Large intestine (tissue), 3 donors: Measurements from ENCODE around the gene INPP4A. TPM values are rescaled to one million over a fixed set of nuclear protein-coding genes. Genes with fewer than 3 reads are reported as not detected.
"Not testable (repeated sequence)": the region's sequence is repeated elsewhere in the genome, so short reads cannot be mapped to it uniquely, and the experiment has no call there.

Experiments used
- DNase-seq, 2 donors: peaks; one replicate each; pipeline versions ENCODE4 v3.0.0 to v3.0.0-alpha.2; 2013
- H3K27ac ChIP-seq: one replicate; pipeline ENCODE4 v1.5.1; 2013; ENCODE audit warnings: low read length
- H3K27me3 ChIP-seq: 2 replicates; pipeline ENCODE4 v1.6.1; 2013; ENCODE audit warnings: low read length; ENCODE audit not compliant: control insufficient read depth, insufficient read depth
- H3K36me3 ChIP-seq: 2 replicates; pipeline ENCODE4 v1.6.1; 2013; ENCODE audit warnings: low read length; ENCODE audit not compliant: control insufficient read depth, insufficient read depth
- H3K4me1 ChIP-seq: one replicate; pipeline ENCODE4 v1.6.1; 2013; ENCODE audit warnings: low read length; ENCODE audit not compliant: control insufficient read depth, insufficient read depth
- H3K4me3 ChIP-seq: one replicate; pipeline ENCODE4 v1.5.1; 2013; ENCODE audit warnings: low read length
- H3K9me3 ChIP-seq: one replicate; pipeline ENCODE4 v1.6.1; 2013; ENCODE audit warnings: mild to moderate bottlenecking, low read depth, low read length, moderate library complexity; ENCODE audit not compliant: control insufficient read depth
- WGBS: methylation state at CpG from one replicate; pipeline ENCODE4 v1.1.5; 2013; ENCODE audit warnings: low lambda C conversion rate; ENCODE audit not compliant: insufficient coverage; 5-methylcytosine and 5-hydroxymethylcytosine counted together
- polyA plus RNA-seq: library from polyadenylated mRNA; unstranded; fragments of 120-200 nt; gene quantifications from one replicate; pipeline ENCODE4 v1.2.1, GENCODE V29; 2013

The INPP4A gene
- polyA plus RNA-seq, 1 donor = 13.6 TPM

DNA sequence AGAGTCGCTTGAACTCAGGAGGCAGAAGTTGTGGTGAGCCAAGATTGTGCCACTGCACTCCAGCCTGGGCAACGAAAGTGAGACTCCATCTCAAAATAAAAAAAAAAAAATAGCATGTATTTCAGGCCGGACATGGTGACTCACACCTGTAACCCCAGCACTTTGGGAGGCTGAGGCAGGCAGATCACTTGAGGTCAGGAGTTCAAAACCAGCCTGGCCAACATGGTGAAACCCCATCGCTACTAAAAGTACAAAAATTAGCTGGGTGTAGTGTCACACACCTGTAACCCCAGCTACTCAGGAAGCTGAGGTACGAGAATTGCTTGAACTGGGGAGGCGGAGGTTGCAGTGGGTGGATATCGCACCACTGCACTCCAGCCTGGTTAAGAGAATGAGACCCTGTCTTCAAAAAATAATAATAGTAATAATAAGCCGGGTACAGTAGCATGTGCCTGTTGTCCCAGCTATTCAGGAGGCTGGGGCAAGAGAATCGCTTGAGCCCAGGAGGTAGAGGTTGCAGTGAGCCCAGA lies 28.9 kb upstream of the INPP4A start:
- H3K27me3 ChIP-seq, H3K36me3 ChIP-seq, DNase-seq, H3K4me3 ChIP-seq, H3K9me3 ChIP-seq, H3K27ac ChIP-seq, H3K4me1 ChIP-seq: not testable (repeated sequence)
- no CpG with 5 or more reads among the region's 9 CpGs for WGBS

DNA sequence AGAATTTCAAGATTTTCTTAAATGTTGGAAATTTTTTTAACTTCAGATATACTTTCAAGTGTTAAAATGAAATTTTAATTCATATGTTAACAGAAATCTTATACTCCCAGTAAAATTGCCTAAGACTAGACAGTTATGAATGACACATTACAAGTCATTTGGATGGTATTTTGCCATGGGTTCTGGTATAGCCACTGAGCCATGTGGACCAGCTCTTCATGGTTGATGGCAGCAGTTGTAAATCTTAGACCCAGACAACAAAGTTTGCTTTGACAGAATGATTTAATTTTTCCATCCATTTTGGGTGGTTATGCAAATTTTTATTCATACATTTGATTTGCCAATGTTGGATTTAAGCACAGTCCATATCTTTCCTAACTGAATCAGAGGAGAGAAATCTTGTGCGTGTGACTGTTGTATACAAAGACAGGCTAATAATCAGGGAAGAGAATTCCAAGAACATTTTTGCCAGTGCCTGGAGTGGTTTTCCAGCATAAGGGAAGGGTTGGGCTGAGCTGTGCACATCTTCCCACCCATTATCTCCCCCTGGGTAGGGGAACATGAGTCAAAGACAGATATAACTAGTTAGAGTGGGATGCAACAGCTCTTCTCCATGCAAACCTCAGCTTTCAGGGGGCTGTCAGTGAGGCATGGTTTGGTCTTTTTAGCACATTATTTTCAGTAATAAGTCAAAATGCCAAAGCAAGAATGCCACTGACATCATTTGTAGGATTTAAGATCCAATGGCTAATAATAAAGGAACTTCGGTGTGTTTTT lies 28.1 kb upstream of the INPP4A start:
- Histone ChIP-seq H3K36me3 (no peaks in the 10 kb centered on the region), H3K27me3 (no peaks in the 10 kb centered on the region), H3K27ac (no peak overlapping the region), H3K4me1 (no peaks in the 10 kb centered on the region), H3K9me3 (no peaks in the 10 kb centered on the region), H3K4me3 (no peak overlapping the region)
- DNase-seq = no peak
- WGBS = 60% methylated on average over 1 of the region's 2 CpGs

DNA sequence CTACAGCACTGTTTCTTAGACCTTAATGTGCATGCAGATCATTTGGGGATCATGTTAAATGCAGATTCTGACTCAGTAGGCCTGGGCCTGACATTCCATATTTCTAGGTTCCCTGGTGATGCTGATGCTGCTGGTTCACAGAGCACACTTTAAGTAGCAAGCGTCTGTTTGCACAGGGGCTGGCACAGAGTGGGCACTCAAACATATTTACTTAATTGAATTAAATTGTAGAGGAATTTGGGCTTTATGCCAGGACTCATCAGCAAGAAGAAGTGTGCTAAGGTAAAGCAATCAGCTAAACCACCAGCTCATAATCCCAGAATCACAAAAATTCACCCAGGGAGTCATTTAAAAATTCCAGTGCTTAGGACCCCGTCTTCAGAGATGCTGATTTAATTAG lies 25.1 kb upstream of the INPP4A start:
- no peaks in the 10 kb centered on the region for H3K27me3 ChIP-seq
- no peak overlapping the region for H3K4me3 ChIP-seq
- no CpG with 5 or more reads among the region's 2 CpGs for WGBS
- no peaks in the 10 kb centered on the region for H3K36me3 ChIP-seq
- no peak for DNase-seq
- H3K4me1 ChIP-seq = no peaks in the 10 kb centered on the region
- H3K27ac ChIP-seq = no peak overlapping the region
- H3K9me3 ChIP-seq = no peaks in the 10 kb centered on the region

DNA sequence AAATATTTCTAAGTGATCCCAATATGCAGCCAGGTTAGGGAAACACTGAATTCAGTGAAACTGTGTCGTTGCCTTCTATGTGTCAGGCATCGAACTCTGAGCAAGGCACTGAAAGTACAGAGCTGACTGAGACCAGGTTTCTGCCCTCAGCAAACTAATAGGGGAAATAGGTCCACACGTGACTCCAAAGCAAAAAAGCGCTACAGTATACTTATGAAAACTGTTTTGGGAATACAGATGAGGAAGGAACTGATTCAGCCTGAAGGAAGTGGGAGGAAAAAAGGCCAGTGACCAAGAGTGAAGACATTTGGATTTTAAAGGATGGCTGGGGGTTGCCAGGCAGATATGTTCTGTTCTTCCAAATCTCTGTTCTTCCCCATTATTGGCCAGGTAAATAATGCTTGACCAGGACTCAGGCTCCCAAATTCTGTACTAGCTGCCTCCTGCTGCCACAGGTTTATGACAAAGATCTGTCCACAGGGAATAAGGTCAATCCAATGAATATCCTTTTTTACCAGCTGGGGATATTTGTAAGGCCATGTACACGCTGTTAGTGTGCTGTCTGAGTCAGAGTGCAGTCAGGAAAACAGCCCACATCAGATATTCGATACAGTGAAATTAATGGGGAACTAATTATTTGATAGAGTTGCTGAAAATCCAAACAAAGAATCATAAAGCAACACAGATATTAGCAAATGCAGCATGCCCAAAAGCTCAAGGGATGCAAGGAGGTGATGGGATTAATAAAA lies 24.5 kb upstream of the INPP4A start:
- WGBS = 94% methylated on average over 2 of the region's 6 CpGs
- Histone ChIP-seq H3K4me1 (no peaks in the 10 kb centered on the region), H3K36me3 (no peaks in the 10 kb centered on the region)

DNA sequence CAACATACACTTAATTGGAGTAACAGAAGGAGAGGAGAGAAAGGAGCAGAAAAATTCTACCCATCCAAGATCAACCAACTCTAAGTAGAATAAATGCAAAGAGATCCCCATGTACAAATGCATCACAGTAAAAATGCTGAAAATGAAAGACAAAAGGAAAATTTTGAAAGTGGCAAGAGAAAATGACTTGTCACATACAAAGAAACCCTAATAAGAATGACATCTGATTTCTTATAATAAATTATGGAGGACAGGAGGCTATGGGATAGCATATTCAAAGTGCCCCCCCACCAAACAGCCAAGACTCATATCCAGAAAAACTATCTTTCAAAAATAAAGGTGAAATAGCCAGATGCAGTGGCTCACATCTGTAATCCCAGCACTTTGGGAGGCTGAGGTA lies 22.2 kb upstream of the INPP4A start:
- H3K4me1 ChIP-seq = no peaks in the 10 kb centered on the region
- no peak for DNase-seq
- no peak overlapping the region for H3K27ac ChIP-seq
- H3K27me3 ChIP-seq = no peaks in the 10 kb centered on the region
- no peaks in the 10 kb centered on the region for H3K36me3 ChIP-seq
- H3K9me3 ChIP-seq = no peaks in the 10 kb centered on the region
- H3K4me3 ChIP-seq = no peak overlapping the region

More for the DNA sequence above, 24.5 kb upstream of the INPP4A start:
- H3K4me3 ChIP-seq = no peak overlapping the region
- no peaks in the 10 kb centered on the region for H3K27me3 ChIP-seq
- H3K9me3 ChIP-seq = no peaks in the 10 kb centered on the region
- H3K27ac ChIP-seq = no peak overlapping the region
- no peak for DNase-seq

DNA sequence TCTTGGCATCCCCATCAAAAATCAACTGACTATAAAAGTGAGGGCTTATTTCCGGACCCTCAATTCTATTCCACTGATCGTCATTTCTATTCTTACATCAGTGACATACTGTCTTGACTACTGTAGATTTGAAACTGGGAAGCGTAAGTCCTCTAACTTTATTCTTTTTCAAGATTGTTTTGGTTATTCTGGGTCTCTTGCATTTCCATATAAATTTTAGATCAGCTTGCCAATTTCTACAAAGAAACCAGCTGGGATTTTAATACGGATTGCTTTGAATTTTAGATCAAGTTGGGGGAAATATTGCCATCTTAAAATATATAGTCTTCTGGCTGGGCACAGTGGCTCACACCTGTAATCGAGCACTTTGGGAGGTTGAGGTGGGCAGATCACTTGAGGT lies 17.9 kb upstream of the INPP4A start:
- no peak for DNase-seq
- 100% methylated on average over 3 of the region's 5 CpGs for WGBS
- H3K36me3 ChIP-seq = no peaks in the 10 kb centered on the region

DNA sequence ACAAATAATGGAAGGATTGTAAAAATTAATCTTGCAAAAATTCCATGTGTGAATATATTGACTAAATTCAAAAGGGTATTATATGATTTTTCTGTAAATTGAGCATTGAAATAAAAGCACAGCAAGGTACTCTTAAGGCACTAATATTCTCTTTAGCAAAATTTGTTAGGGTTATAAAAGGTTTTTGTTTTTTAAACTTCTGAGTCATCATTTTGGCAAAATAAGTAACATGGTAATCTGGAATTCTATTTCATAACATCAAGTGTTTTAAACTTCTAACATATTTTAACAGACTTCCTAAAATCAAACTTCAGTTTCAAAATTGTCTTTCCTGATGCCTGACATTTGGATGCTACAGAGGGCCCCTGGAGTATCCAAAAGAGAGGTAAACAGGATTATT lies 12.5 kb upstream of the INPP4A start:
- no peaks in the 10 kb centered on the region for H3K4me1 ChIP-seq
- no peak for DNase-seq
- no peak overlapping the region for H3K4me3 ChIP-seq
- H3K9me3 ChIP-seq = no peaks in the 10 kb centered on the region
- no peaks in the 10 kb centered on the region for H3K36me3 ChIP-seq
- H3K27ac ChIP-seq = no peak overlapping the region
- H3K27me3 ChIP-seq = no peaks in the 10 kb centered on the region

More for the DNA sequence above, 17.9 kb upstream of the INPP4A start:
- Histone ChIP-seq H3K9me3 (no peaks in the 10 kb centered on the region), H3K27ac (no peak overlapping the region), H3K4me1 (no peaks in the 10 kb centered on the region), H3K4me3 (no peak overlapping the region), H3K27me3 (no peaks in the 10 kb centered on the region)

DNA sequence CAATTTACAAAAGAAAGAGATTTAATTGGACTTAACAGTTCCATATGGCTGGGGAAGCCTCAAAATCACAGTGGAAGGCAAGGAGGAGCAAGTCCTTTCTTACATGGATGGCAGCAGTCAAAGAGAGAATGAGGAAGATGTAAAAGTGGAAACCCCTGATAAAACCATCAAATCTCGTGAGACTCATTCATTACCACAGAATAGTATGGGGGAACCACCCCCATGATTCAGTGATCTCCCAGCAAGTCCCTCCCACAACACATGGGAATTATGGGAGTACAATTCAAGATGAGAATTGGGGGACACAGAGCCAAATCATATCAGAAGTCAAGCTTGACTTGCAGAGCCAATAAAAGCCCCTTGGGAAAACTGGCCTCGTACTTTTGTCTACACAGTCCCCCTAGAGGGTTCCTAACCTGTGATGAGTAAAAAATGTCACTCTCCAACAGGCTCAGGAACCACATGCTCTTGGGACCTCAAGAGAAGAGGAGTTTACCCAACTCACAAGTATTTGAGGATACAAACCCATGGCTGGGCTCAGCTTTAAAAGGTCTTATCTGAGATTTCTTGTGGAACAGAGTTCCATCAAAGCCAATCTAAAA lies 11.2 kb upstream of the INPP4A start:
- no CpG with 5 or more reads among the region's 2 CpGs for WGBS
- Histone ChIP-seq H3K4me3 (no peak overlapping the region), H3K27me3 (no peaks in the 10 kb centered on the region)

DNA sequence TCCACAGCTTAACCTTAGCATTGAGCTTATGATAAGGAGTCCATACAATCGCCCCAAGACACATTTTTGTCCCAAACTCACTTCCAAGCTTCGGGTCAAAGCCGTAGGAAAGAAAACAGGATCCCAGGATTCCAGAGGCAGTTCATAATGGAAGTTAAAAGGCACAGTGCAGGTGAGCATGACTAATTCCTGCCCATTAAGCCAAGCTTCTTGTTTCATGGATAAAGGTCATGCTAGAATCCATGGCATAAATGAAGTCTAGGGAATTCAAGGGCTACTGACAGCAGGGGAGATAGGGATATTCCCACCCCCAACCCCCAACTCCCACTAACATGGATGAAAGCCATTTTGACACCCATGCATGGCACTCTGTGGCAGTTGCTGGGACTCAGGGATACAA lies 10.2 kb upstream of the INPP4A start:
- no peaks in the 10 kb centered on the region for H3K4me1 ChIP-seq
- 90% methylated on average over 2 of the region's 3 CpGs for WGBS

More for the DNA sequence above, 11.2 kb upstream of the INPP4A start:
- no peaks in the 10 kb centered on the region for H3K36me3 ChIP-seq
- H3K27ac ChIP-seq = no peak overlapping the region
- H3K9me3 ChIP-seq = no peaks in the 10 kb centered on the region
- H3K4me1 ChIP-seq = no peaks in the 10 kb centered on the region
- DNase-seq = no peak

DNA sequence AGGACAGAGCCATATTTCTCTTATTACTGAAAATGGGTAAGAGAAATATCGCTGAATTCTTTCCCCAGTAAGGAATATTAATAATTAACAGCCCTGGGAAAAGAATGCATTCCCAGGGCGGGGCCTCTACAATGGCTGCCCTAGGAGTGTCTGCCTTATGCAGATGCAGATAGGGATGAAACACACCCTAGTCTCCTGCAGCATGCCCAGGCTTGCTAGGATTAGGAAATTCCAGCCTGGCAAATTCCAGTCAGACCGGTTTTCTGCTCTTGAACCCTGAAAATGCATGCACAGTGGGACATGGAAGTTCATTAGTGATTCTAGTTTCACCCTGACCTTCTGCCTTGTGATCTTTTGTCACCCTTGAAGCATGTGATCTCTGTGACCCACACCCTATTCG lies 9.0 kb upstream of the INPP4A start:
- WGBS = no CpG with 5 or more reads among the region's 4 CpGs
- not testable (repeated sequence) for DNase-seq, H3K9me3 ChIP-seq, H3K27ac ChIP-seq, H3K36me3 ChIP-seq, H3K4me1 ChIP-seq, H3K4me3 ChIP-seq, H3K27me3 ChIP-seq

More for the DNA sequence above, 10.2 kb upstream of the INPP4A start:
- no peaks in the 10 kb centered on the region for H3K9me3 ChIP-seq
- H3K36me3 ChIP-seq = no peaks in the 10 kb centered on the region
- no peak for DNase-seq
- no peak overlapping the region for H3K27ac ChIP-seq
- H3K27me3 ChIP-seq = no peaks in the 10 kb centered on the region
- H3K4me3 ChIP-seq = no peak overlapping the region
